Stimulated activated CD4-positive, alpha-beta T cell treated with anti-CD3 and anti-CD28 coated beads, Interleukin-15, amount 100 ng/mL, for 1 hour (primary cell): ENCODE measurements around the gene PLA2G2A.

Source experiments
- DNase-seq, 2 donors: peaks; one replicate each; pipeline ENCODE4 v3.0.0-alpha.2; 2020; ENCODE audit warnings: low read depth in 1 of 2, low spot score in 1 of 2

Gene PLA2G2A

GRCh38 chr1:19974822-19975416 is 4.5 kb downstream of the PLA2G2A start:
- DNase-seq = no peak

DNA sequence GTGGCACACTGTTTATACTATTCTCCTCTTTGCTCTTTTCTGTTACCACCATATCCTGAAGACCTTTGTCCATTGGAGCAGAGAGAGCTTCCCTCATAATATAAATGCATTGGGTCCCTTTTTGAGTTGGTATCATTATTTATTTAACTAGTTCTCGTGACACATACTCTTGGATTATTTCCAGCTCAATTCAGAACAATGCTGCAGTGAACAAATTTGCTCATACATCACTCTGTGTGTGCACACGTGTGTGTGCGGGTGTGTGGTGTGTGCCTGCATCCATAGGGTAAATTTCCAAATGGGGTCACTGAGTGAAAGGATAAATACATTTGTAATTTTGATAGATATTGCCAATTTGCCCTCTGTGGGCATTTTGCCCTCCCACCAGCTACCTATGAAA is 5.8 kb downstream of the PLA2G2A start:
- DNase-seq = no peak

- no peak for DNase-seq
Observed at GRCh38 chr1:19971664-19972063, 7.8 kb downstream of the PLA2G2A start.

DNA sequence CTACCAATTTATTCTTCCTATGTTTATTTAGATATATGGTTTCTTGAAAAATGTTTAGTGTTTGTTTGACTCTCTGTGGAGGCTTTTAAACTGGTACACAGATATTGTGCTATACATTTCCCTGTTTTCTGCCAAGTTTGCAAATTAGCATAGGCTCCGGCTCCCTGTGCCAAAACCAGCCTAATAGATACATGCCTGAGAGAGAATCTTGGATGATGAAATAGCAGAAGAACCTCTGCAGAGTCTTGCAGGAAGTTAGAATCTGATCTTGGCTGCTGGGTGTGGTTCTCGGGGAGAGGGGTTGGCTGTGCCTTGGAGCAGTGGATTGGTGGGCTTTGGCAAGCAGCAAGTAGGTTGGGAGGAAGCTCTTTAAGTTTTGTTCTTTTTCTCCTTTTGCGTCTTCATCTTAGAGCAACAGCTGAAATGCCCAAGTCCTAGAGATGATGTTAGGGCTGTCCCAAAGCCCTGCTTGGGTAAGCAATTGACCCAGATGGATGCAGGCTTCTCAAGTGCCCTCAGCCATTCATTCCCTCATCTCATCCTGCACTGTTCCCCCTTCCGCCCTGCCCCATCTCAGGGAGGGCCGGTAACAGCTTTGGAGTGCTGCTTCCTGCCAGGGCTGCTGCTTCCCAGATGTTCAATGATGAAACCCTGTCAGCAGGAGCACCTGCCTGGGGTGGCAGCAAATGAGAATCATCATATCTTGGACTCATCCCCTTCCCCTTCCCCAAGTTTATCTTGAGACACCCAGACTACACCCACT is 9.3 kb downstream of the PLA2G2A start:
- no peak for DNase-seq

- DNase-seq = no peak
Observed at GRCh38 chr1:19967808-19968207, 11.6 kb downstream of the PLA2G2A start.

- DNase-seq = no peak
Observed at GRCh38 chr1:19964542-19964941, 14.9 kb downstream of the PLA2G2A start.

DNA sequence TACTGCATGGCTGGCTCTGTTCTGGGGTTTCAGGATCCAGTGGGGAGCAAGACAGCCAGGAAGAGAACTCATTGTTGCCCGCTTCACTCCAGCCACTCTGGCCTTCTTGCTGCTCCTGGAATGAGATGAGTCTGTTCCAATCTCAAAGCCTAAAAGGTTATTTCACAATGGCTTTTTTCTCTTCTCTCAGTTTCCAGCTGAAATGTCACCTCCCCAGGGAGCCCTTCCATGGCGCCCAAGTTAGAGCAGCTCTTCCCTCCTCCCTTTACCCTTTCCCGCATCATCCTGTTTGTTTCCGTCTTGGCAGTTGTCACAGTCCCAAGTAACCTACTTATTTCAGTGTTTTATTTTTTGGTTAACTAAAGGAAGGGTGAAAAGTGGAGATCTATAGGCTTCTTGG is 15.8 kb downstream of the PLA2G2A start:
- DNase-seq = no peak

DNA sequence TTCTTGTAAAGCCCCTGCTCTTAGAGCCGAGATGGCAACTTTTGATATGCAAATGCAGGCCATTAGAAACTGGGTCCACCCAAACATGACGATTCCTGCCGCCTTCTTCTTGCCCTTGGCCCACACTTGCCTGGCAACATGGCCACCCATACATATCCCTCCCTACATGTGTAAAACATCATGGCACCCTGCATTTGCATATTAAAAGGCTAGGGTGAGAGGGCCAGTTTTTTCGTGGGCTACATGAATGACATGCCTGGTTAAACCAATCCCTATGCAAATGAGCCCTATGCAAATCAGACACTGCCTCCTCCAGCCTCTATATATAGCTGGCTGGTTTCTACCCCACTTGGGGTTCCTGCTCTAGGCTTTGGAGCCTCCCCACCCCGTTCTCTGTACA is 18.8 kb downstream of the PLA2G2A start:
- no peak for DNase-seq

DNA sequence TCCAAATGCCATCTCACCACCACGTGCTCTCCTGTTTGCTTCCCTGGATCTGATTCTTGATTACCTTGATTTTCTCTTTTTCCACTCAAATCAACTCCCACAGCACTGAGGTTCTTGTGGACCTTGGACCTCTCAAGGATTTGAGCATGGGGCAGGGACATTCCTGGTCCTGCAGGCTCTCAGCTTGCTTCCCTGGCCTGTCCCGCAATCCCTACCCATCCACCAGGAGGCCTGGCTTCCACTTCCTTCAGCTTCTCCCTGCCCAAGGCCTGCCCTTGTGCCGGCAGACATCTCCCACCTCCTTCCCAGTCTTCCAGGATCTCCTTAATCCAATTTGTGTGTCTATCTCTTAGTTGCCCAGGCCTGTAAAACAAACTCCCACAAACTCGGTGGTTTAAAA is 21.6 kb downstream of the PLA2G2A start:
- no peak for DNase-seq

DNA sequence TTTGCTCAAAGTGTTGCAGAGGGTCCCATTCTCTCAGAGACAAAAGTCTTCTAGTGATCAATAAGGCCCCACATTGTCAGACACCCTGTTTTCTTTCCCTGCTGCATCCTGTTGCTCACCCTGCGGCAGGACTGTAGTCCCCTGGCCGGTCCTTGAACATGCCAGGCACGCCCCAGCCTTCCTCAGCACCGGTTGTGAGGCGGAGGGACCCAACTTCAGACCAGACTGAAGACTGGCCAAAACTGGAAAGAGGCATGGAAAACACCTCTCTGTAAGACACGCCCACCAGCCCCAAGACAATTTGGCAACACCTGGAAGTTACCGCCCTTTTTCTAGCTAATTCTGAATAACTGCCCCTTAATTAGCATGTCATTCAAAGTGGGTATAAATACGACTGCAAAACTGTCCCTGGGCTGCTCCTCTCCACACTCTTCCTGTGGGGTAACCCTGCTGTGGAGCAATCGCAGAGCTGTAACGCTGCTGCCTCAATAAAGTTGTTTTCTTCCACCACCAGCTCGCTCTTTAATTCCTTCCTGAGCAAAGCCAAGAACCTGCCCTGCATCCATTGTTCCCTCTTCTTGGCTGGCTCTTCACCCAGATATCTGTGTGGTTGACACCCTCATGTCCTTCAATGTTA is 23.8 kb downstream of the PLA2G2A start:
- DNase-seq = no peak

DNA sequence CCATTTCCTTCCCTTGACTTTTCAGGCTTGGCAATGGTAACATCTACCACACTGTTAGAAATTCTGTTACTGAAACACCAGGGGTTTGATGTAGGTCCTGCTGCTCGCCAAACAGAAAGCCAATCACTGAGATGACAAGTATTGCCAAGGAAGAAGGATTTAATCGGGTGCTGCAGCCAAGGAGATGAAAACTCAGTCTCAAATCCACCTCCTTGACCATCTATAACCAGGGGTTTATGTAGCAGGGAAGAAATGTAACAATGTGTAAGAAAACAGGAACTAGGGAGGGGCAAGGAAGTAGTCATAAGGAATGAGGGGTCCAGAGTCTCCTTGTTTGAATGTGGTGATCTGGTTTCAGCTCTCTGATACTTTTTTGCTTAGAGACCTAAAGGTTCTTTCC is 25.4 kb downstream of the PLA2G2A start:
- no peak for DNase-seq

- no peak for DNase-seq
Observed at GRCh38 chr1:19949016-19949415, 30.4 kb downstream of the PLA2G2A start.

GRCh38 chr1:19946971-19947370 is 32.4 kb downstream of the PLA2G2A start:
- no peak for DNase-seq

- no peak for DNase-seq
Observed at GRCh38 chr1:19946331-19946751, 33.1 kb downstream of the PLA2G2A start.

DNA sequence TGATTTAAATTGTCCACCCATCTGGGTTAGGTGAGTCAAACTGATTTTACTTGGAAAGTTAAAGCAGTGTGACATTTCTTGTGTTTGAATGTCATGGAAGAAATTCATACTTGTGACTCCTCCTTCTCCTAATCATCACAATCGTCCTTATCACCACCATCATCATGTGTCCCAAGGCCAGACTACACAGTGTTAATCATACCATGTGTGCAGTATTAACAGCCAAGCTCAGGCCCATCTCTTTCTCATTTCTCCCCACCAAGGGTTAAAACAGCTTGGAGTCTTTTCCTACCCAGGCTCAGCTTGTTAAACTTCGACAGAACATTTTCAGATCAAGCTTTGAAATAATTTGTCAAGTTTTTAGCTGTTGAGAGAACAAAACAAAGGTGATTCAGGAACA is 33.5 kb downstream of the PLA2G2A start:
- no peak for DNase-seq

- no peak for DNase-seq
Observed at GRCh38 chr1:19942657-19943056, 36.8 kb downstream of the PLA2G2A start.

DNA sequence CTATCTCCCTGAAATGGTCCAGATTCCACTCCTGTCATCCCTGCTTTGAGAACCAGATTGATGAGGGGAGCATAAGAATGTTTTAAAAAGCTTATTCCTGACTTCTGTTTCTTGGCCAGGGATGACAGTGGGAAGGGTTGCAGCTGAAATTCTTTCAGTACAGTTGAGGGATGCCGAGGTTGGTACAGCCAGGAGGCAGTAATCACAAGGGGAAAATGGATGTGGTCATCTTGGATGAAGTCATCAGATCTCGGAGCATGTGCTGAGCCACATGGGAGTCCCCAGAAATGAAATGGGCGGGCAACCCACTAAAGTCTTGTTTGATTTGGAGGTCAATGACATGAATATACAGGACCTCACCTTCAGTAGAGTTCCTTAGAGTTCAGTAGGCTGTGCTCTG is 37.3 kb downstream of the PLA2G2A start:
- no peak for DNase-seq

- DNase-seq = no peak
Observed at GRCh38 chr1:19941206-19941568, 38.2 kb downstream of the PLA2G2A start.

DNA sequence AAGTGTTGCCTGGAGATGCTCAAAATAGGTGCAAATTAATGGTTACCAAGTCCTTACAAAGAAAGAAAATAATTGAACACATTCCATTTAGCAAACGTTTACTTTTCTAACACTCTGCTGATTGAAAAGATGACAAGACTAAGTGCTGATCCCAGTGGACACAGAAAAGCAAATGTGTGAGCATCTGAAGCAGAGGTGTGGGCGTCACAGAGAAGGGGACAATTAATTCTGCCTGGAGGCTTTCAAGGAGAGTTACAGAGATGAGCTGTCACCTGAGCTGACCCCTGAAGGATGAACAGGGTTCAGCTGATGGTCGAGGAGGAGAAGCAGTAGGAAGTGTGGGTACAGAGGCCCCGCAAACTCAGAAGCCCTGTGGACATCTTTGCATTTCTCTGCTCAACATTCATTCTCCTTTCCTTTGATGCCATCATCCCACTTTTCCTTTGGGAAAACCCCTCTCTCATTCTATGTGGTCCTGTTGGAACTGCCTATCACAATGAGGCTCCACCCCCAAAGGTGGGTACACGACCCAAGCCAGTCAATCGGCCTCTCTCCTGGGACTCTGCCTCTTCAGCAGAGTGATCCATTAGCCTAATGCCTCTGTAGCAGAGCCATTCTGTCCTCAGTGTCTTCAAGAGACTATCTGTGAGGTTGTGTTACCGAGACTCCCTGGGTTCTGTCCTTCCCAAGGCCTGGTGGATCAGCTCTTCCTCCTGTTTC is 38.8 kb downstream of the PLA2G2A start:
- DNase-seq = no peak

DNA sequence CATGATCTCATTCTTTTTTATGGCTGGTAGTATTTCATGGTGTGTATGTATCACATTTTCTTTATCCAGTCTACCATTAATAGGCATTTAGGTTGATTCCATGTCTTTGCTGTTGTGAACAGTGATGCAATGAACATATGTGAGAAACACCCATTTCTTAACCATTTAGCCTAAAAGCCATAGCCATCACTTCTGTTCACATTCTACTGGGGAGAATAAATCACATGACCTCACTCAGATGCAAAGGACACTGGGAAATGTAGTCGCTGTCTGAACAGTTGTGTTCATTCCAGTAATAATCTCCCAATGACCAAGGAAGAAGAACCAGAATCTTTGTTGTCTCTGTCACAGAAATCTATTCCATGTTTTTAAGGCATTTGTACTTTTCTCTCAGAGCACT is 40.9 kb downstream of the PLA2G2A start:
- DNase-seq = no peak

DNA sequence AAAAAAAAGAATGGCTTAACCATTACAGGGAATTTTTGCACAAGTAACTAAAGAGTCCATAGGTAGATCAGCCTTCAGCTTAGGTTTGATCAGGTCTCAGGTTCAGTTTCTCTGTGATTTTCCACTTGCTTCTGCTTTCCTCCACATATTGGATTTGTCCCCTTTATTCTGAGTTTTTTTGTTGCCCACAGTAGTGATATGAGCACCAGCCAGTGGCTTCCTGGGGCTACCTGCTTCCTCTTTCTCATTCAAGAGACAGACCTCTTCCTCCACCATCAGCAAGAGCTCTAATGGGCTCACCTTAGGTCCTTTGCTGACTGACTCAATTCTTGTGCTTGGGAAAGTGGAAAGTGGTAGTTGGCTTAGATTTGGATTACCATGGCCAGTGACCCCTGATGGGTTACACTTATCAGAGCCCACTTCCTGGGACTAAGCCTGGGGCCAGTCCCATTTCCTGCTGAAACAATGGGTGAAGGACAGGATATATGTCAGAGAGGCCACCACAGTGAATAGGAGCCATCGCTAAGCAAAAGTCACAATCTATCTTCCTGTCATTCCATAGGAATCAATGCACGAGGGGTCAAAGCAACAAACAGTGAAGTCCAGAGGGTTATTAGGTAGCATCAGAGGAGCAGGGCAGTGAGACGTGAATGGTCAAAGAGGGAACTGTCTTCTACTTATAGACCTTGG is 43.2 kb downstream of the PLA2G2A start:
- DNase-seq = no peak
